Stomach (tissue), 9 donors: ENCODE results near the gene BDH1. TPM values are rescaled to one million over a fixed set of nuclear protein-coding genes. Genes with fewer than 3 reads are reported as not detected.

ENCODE experiments used
- DNase-seq, 2 donors: peaks; one replicate each; pipeline versions ENCODE4 v3.0.0 to v3.0.0-alpha.2; 2013 to 2019
- H3K27ac ChIP-seq, 5 donors: fragments of 200-600 bp in 4 of 5; sonication (generic) in 4 of 5; one replicate each; pipeline ENCODE4 v1.5.1; 2013 to 2019; ENCODE audit warnings: mild to moderate bottlenecking in 1 of 5, moderate library complexity in 1 of 5
- H3K27me3 ChIP-seq, 3 donors: fragments of 200-600 bp; sonication (generic); one replicate each; pipeline ENCODE4 v1.5.1; 2017 to 2019; ENCODE audit warnings: mixed run types in 1 of 3
- H3K36me3 ChIP-seq, 4 donors: fragments of 200-600 bp; sonication (generic); 1 replicate in 3 of 4; 2 replicates in 1 of 4; pipeline ENCODE4 v1.5.1; 2016 to 2019
- H3K4me1 ChIP-seq, 4 donors: fragments of 200-600 bp; sonication (generic); one replicate each; pipeline ENCODE4 v1.5.1; 2016 to 2019
- H3K4me3 ChIP-seq, 4 donors: fragments of 200-600 bp; sonication (generic) in 3 of 4; one replicate each; pipeline ENCODE4 v1.5.1; 2016 to 2019; ENCODE audit warnings: mild to moderate bottlenecking in 1 of 4
- H3K9me3 ChIP-seq, 4 donors: fragments of 200-600 bp; sonication (generic); one replicate each; pipeline ENCODE4 v1.5.1; 2016 to 2019
- CTCF ChIP-seq, 7 experiments: fragments of 450-650 bp in 4 of 7; fragments of 200-600 bp in 3 of 7; sonication (generic) in 3 of 7; IDR thresholded peaks; one replicate each; pipeline ENCODE4 v1.5.1; 2016 to 2019; ENCODE audit warnings: antibody characterized with exemption in 7 of 7, control low read depth in 2 of 7, mild to moderate bottlenecking in 1 of 7
- EP300 ChIP-seq: sonication (generic); formaldehyde crosslinking; IDR thresholded peaks from one replicate; pipeline ENCODE4 v1.6.1; 2017; ENCODE audit warnings: antibody characterized with exemption
- POLR2A ChIP-seq, 4 donors: fragments of 450-650 bp; IDR thresholded peaks; one replicate each; pipeline ENCODE4 v1.6.1; 2016; ENCODE audit warnings: antibody characterized with exemption in 4 of 4, control low read depth in 2 of 4, mild to moderate bottlenecking in 1 of 4, moderate library complexity in 1 of 4
- POLR2AphosphoS5 ChIP-seq, 3 donors: sonication (generic); formaldehyde crosslinking; IDR thresholded peaks; one replicate each; pipeline ENCODE4 v1.6.1; 2016; ENCODE audit warnings: antibody characterized with exemption in 3 of 3
- WGBS, 5 donors: extraction: QIAGEN DNeasy Blood & Tissue Kit in 3 of 5; methylation state at CpG; one replicate each; pipeline versions ENCODE4 v1.1.5 to v1.1.7; 2013 to 2018; 5-methylcytosine and 5-hydroxymethylcytosine counted together
- intact Hi-C: fragments of 100-400 bp; cut with DNase I; formaldehyde crosslinking; loops from one replicate; pipeline ENCODE4 v1.15.1; 2023; ENCODE audit warnings: low total_unique reads
- polyA plus RNA-seq, 3 donors: library from polyadenylated mRNA; stranded (reverse); fragments of 200-250 nt; gene quantifications; one replicate each; pipeline ENCODE4 v1.2.3, GENCODE V29; 2013
- total RNA-seq, 5 donors: library from RNA; depleted of rRNA; stranded (reverse); fragments of >200 nt; gene quantifications; one replicate each; pipeline versions ENCODE4 v1.1.0 to v1.2.3, GENCODE V29; 2014 to 2016
- donor health status: healthy with polysubstance abuse.
- donor health status: Bipolar disorder and iron deficiency.
- donor health status: healthy.

The BDH1 gene
- total and polyA plus RNA-seq, 8 donors, result 3.5 to 128 (median 20.6) TPM

GRCh38 chr3:197493049-197493448 lies 62.7 kb downstream of the BDH1 start:
- Histone ChIP-seq H3K36me3 (no peaks in the 10 kb centered on the region), H3K4me3 (no peak overlapping the region), H3K27ac (no peak overlapping the region), H3K9me3 (no peaks in the 10 kb centered on the region), H3K27me3 (no peaks in the 10 kb centered on the region), H3K4me1 (peaks cover 0 to 7% (median 0%) of the 10 kb centered on the region in 4 donors)
- 72 to 87% (median 79%) methylated on average over 5 of the region's 5 CpGs for WGBS, 5 donors
- TF ChIP-seq EP300 (no peak), CTCF (IDR thresholded peaks at IDR 0.05) (no peak), POLR2AphosphoS5 (IDR thresholded peaks at IDR 0.05) (no peak), POLR2A (IDR thresholded peaks at IDR 0.05) (no peak)
- intact Hi-C loops, result no loop called here
- DNase-seq, result no peak

- no peak for DNase-seq
- Histone ChIP-seq H3K9me3 (no peaks in the 10 kb centered on the region), H3K36me3 (no peaks in the 10 kb centered on the region), H3K27ac (no peak overlapping the region), H3K27me3 (no peaks in the 10 kb centered on the region), H3K4me1 (peaks cover 0 to 7% (median 2%) of the 10 kb centered on the region in 4 donors), H3K4me3 (no peak overlapping the region)
- intact Hi-C loops, result no loop called here
- no peak for TF ChIP-seq EP300
- no peak for TF ChIP-seq POLR2AphosphoS5 (IDR thresholded peaks at IDR 0.05)
- no peak for TF ChIP-seq POLR2A (IDR thresholded peaks at IDR 0.05)
- TF ChIP-seq CTCF (IDR thresholded peaks at IDR 0.05), result no peak
- 93 to 97% (median 94%) methylated on average over 9 to 12 of the region's 12 CpGs for WGBS, 5 donors
These were observed 63.7 kb downstream of the BDH1 start for GRCh38 chr3:197491923-197492664.

- H3K27me3 ChIP-seq, result no peaks in the 10 kb centered on the region
- no peak for DNase-seq
- WGBS, 5 donors, result 82 to 92% (median 87%) methylated on average over 7 of the region's 7 CpGs
- no peak overlapping the region for H3K4me3 ChIP-seq
- H3K27ac ChIP-seq, result no peak overlapping the region
- TF ChIP-seq CTCF (IDR thresholded peaks at IDR 0.05) (no peak), POLR2A (IDR thresholded peaks at IDR 0.05) (no peak), POLR2AphosphoS5 (IDR thresholded peaks at IDR 0.05) (no peak), EP300 (no peak)
- H3K9me3 ChIP-seq, result no peaks in the 10 kb centered on the region
- intact Hi-C loops, result no loop called here
- H3K4me1 ChIP-seq, result peaks cover 0 to 7% (median 2%) of the 10 kb centered on the region in 4 donors
- H3K36me3 ChIP-seq, result no peaks in the 10 kb centered on the region
These were observed 64.3 kb downstream of the BDH1 start for GRCh38 chr3:197491478-197491877.

GRCh38 chr3:197490098-197491058 lies 65.4 kb downstream of the BDH1 start:
- DNase-seq, result no peak
- Histone ChIP-seq H3K36me3 (no peaks in the 10 kb centered on the region), H3K4me3 (no peak overlapping the region), H3K4me1 (peaks cover 0 to 7% (median 2%) of the 10 kb centered on the region in 4 donors), H3K9me3 (no peaks in the 10 kb centered on the region), H3K27ac (no peak overlapping the region), H3K27me3 (no peaks in the 10 kb centered on the region)
- WGBS, 5 donors, result 72 to 78% (median 75%) methylated on average over 13 of the region's 13 CpGs
- no peak for TF ChIP-seq CTCF (IDR thresholded peaks at IDR 0.05)
- intact Hi-C loops, result no loop called here
